HG02588 (cell line): ENCODE data around the gene SPOPL.
"Not testable (repeated sequence)": the region's sequence is repeated elsewhere in the genome, so short reads cannot be mapped to it uniquely, and the experiment has no call there.

Experiments
- ATAC-seq: cut with Tn5 transposase; IDR thresholded peaks from one replicate; pipeline ENCODE4 v1.9.1; 2021; ENCODE audit warnings: mild to moderate bottlenecking, moderate library complexity; ENCODE audit not compliant: unreplicated experiment

Gene SPOPL

GRCh38 chr2:138522556-138522955, 21.0 kb downstream of the SPOPL start:
- peak; percentile 87 for ATAC-seq

DNA sequence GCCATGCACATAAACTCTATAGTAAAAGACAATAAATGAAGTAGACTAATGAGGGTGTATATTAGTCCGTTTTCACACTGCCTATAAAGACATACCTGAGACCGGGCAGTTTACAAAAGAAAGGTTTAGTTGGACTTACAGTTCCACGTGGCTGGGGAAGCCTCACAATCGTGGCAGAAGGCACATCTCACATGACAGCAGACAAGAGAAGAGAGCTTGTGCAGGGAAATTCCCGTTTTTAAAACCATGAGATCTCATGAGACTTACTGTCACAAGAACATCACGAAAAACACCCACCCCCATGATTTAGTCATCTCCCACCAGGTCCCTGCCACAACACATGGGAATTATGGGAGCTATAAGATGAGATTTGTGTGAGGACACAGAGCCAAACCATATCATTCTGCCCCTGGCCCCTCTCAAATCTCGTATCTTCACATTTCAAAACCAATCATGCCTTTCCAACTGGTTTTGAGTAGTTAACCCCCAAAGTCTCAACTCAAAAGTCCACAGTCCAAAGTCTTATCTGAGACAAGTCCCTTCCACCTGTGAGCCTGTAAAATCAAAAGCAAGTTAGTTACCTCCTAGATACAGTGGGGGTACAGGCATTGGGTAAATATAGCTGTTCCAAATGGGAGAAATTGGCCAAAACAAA, 21.6 kb downstream of the SPOPL start:
- ATAC-seq: peak; percentile 60

GRCh38 chr2:138523673-138524042, 22.1 kb downstream of the SPOPL start:
- ATAC-seq: not testable (repeated sequence)

DNA sequence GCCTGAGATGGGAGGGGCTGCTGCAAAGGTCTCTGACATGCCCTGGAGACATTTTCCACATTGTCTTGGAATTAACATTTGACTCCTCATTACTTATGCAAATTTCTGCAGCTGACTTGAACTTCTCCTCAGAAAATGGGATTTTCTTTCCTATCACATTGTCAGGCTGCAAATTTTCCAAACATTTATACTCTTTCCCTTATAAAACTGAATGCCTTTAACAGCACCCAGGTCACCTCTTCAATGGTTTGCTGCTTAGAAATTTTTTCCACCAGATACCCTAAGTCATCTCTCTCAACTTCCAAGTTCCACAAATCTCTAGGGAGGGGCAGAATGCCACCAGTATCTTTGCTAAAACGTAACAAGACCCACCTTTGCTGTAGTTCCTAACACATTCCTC, 22.8 kb downstream of the SPOPL start:
- ATAC-seq: not testable (repeated sequence)

- ATAC-seq: no peak
Measured at GRCh38 chr2:138531913-138532312, 30.3 kb downstream of the SPOPL start.

- no peak for ATAC-seq
Measured at GRCh38 chr2:138534791-138535190, 33.2 kb downstream of the SPOPL start.

- ATAC-seq: peak; percentile 97
Measured at GRCh38 chr2:138536302-138536701, 34.7 kb downstream of the SPOPL start.

DNA sequence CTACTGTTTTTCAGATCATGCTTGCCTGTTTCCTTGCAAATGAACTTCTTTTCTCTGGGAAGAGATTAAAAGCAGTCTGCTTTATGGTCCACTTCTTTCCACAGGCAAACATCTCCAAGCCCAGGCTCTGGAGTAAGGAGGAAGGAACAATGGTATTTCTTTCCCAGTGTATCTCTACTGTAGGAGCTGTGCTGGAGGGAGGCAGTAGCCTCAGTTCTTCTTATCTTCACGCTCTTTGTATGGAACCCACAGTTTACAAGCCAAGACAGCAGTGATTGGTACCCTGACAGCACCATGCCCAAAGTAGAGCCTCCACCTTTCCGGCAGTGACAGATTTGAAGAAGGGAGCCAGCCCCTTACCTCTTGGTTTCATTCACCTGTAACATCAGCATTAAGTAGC, 35.2 kb downstream of the SPOPL start:
- no peak for ATAC-seq

DNA sequence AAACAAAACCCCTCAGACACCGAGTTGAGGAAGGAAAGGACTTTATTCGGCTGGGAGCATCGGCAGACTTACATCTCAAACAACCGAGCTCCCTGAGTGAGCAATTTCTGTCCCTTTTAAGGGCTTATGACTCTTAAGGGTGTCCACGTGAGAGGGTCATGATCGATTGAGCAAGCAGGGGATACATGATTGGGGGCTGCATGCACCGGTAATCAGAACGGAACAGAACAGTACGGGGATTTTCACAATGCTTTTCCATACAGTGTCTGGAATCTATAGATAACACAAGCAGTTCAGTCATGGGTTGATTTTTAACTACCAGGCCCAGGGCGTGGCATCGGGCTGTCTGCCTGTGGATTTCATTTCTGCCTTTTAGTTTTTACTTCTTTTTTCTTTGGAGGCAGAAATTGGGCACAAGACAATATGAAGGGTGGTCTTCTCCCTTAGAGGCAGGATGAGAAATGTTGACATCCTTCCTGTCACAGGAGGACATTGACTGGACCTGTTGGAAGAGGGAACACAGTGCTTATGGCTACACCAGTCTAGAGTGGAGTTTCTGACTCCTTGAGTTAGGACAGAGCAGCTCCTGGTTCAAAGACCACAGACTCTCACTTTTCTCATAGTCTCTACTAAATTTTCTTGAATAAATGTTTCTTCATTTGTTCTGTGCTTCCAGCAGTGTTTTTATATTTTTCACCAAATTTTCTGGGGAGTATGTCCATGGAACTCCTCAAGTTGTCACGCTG, 35.8 kb downstream of the SPOPL start:
- ATAC-seq: no peak

GRCh38 chr2:138544206-138544605, 42.6 kb downstream of the SPOPL start:
- not testable (repeated sequence) for ATAC-seq

DNA sequence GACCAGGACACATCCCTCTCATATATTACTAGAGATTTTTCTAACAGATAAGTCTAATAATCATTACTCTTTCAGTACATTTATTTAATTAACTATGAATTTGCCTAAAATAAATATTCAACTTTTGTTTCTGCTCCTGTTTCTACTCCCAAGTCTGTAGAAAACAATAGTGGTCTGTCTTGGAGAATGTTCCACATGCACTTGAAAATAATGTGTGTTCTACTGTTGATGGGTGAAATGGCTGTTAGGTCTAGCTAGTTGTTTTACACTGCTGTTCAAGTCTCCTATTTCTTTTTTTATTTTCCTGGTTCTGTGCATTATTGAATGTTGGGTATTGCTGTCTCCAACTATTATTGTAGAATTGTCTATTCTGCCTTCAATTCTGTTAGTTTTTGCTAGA, 47.2 kb downstream of the SPOPL start:
- ATAC-seq: no peak

GRCh38 chr2:138550172-138550571, 48.6 kb downstream of the SPOPL start:
- ATAC-seq: no peak

DNA sequence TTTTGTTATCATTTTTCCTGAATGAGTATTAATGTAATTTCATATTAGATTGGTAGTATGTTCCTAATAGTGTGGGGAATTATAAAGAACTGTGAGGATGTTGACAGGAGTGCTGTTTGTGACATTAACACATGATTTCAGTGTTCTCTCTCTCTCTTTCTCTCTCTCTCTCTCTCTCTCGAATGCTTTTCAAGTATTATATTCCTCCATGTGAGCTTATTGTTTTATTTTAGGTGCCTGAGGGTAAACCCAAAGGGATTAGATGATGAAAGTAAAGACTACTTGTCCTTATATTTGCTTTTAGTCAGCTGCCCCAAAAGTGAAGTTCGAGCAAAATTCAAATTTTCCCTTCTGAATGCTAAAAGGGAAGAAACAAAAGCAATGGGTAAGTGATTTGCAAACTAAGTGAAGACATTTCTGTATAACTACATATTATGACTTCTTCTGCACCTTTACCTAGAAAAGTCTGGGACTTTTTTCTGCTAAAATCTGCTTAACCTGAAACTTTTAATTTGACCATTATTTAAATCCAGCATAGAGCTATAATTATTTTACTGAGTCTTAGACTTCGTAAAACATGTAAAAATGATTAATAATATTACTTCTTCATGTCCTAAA, 49.2 kb downstream of the SPOPL start:
- no peak for ATAC-seq

GRCh38 chr2:138554123-138554522, 52.6 kb downstream of the SPOPL start:
- ATAC-seq: no peak

DNA sequence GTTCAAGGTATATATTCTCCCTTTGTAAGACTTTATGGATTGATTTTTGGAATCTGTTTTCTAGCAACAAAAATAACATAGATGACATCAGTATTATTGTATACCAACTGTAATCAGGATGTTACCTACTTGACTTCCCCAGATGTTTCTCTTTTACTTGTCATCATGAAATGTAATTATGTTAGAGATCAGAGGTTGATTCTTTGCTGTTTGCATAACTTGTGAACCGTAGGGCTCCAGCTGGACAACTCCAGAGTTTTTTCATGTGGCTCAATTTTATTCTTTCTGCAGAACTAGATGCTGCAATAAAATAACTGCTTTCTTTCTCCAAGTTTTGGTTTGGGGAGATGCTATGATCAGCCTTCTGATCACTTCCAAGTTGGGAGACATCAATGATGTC, 58.1 kb downstream of the SPOPL start:
- ATAC-seq: no peak

DNA sequence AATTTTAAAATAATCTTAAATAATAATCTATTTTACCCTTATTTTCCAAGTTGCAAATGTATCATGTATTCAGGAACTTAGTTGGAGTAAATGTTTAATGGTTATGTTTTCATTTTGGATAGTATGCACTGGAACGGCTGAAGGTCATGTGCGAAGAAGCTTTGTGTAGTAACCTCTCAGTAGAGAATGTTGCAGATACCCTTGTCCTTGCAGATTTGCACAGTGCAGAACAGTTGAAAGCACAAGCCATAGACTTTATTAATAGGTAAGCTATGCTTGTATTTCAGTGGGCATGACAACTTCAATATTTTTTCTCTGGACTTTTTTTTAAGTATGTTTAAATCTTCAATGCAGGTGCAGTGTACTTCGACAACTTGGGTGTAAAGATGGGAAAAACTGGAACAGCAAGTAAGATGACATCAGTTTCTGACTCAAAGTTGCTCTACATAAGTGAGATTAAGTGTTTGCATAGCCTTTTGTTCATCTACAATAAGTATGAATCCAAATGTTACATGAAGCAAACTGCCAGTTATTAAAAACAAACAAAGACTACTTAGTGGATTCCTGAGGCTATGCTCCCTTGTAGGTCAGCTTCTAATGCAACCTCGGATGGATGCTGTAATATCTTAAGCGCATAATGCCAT, 63.1 kb downstream of the SPOPL start:
- ATAC-seq: no peak

- no peak for ATAC-seq
Measured at GRCh38 chr2:138565230-138565598, 63.6 kb downstream of the SPOPL start.

DNA sequence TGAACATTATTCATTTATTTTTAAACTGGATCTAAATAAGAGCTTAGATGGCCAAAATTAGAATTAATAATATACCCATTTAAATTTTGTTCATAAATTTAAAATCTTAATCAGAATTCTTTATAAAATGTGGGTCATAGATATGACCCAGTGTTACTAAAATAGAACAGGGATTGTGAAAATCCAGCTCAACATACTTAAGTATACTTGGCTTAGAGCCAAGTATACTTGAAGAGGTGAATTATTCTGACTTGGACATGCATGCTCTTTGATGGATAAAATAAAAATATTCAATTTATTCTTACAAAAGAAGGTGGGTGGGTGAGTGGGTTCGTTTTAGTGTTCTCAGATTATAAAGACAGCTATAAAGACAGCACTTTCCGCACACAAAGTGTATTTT, 70.7 kb downstream of the SPOPL start:
- ATAC-seq: no peak

- no peak for ATAC-seq
Measured at GRCh38 chr2:138577066-138577465, 75.5 kb downstream of the SPOPL start.

DNA sequence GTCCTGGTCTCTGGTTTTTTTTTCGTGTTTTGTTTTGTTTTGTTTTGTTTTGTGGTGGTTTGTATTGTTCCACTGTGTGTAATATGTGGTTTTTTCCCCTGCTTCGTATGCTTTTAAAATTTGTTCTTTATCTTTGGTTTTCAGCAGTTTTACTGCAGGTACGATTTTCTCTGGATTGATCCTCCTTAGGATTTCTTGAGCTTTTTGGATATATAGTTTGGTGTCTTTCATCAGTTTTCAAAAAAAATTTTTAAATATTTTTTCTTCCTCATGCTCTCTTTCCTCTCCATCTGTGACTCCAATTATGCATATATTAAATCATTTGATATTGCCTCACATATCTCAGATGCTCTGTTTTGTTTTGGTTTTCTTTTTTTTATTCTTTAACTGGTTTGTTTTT, 78.0 kb downstream of the SPOPL start:
- ATAC-seq: no peak

GRCh38 chr2:138581909-138582308, 80.3 kb downstream of the SPOPL start:
- ATAC-seq: no peak

GRCh38 chr2:138589663-138590062, 88.1 kb downstream of the SPOPL start:
- ATAC-seq: no peak
